B cell (primary cell): ENCODE measurements around the gene FTMT. TPM values are rescaled to one million over a fixed set of nuclear protein-coding genes. Genes with fewer than 3 reads are reported as not detected.

Experiments used
- ATAC-seq: fragments of 200-7000 bp; cut with Tn5 transposase; one replicate; pipeline ENCODE4 v1.10.0; 2021; ENCODE audit warnings: low read depth, mild to moderate bottlenecking, moderate number of reproducible peaks, moderate library complexity
- CTCF ChIA-PET: fragments of 350-600 bp; sonication (Branson Sonifier 250); formaldehyde crosslinking; loops from one replicate; lab custom pipeline; 2021; ENCODE audit warnings: antibody characterized with exemption, inconsistent platforms; lab: Charles Lee
- POLR2A ChIA-PET: fragments of 350-600 bp; sonication (Branson Sonifier 250); formaldehyde crosslinking; loops from one replicate; lab custom pipeline; 2021; ENCODE audit warnings: antibody characterized with exemption; lab: Charles Lee
- DNase-seq: peaks from one replicate; pipeline ENCODE4 v3.0.0; 2013
- H2AFZ ChIP-seq: 2 replicates; pipeline ENCODE4 v1.6.1; 2012; ENCODE audit warnings: mild to moderate bottlenecking, low read depth, low read length; ENCODE audit not compliant: insufficient read depth, poor library complexity, severe bottlenecking
- H3K27ac ChIP-seq, 2 donors: 1 replicate in 1 of 2; 2 replicates in 1 of 2; pipeline ENCODE4 v1.5.1; 2012 to 2013; ENCODE audit warnings: low read length in 2 of 2, mild to moderate bottlenecking in 2 of 2, moderate library complexity in 1 of 2
- H3K27me3 ChIP-seq, 4 experiments: fragments of 200-600 bp in 1 of 4; sonication (generic) in 1 of 4; replicated peaks in 1 of 4; 1 replicate in 2 of 4; 2 replicates in 2 of 4; pipeline versions ENCODE4 v1.6.1 to v1.7.0; 2013 to 2016; ENCODE audit warnings: low read length in 3 of 4, mild to moderate bottlenecking in 2 of 4, mixed read lengths in 1 of 4, moderate library complexity in 1 of 4; ENCODE audit not compliant: insufficient read depth in 4 of 4, control insufficient read depth in 3 of 4; ENCODE audit errors: control extremely low read depth in 1 of 4
- H3K36me3 ChIP-seq, 2 experiments: replicated peaks in 1 of 2; 1 replicate in 1 of 2; 2 replicates in 1 of 2; pipeline versions ENCODE4 v1.6.1 to v1.7.1; 2013; ENCODE audit warnings: low read length in 1 of 2; ENCODE audit not compliant: insufficient read depth in 2 of 2, control insufficient read depth in 1 of 2; ENCODE audit errors: control extremely low read depth in 1 of 2, extremely low read depth in 1 of 2
- H3K4me1 ChIP-seq, 2 donors: fragments of 200-600 bp in 1 of 2; sonication (generic) in 1 of 2; 1 replicate in 1 of 2; 2 replicates in 1 of 2; pipeline versions ENCODE4 v1.5.1 to v1.6.1; 2013 to 2017; ENCODE audit warnings: low read length in 2 of 2; ENCODE audit not compliant: control insufficient read depth in 2 of 2, insufficient read depth in 2 of 2
- H3K4me2 ChIP-seq: replicated peaks from 2 replicates; pipeline ENCODE3; 2012; ENCODE audit warnings: mild to moderate bottlenecking, low read depth, low read length; ENCODE audit not compliant: poor library complexity, severe bottlenecking
- H3K4me3 ChIP-seq, 5 experiments: fragments of 200-600 bp in 1 of 5; sonication (generic) in 1 of 5; 1 replicate in 3 of 5; 2 replicates in 2 of 5; pipeline versions ENCODE4 v1.5.1 to v1.7.0; 2011 to 2016; ENCODE audit warnings: low read length in 4 of 5, mild to moderate bottlenecking in 4 of 5, low read depth in 2 of 5, control low read depth in 1 of 5, moderate library complexity in 1 of 5; ENCODE audit not compliant: insufficient read depth in 1 of 5; ENCODE audit errors: control extremely low read depth in 1 of 5, extremely low read depth in 1 of 5
- H3K79me2 ChIP-seq: fragments of 200-600 bp; sonication (generic); one replicate; pipeline ENCODE4 v1.6.0; 2016; ENCODE audit warnings: low read length; ENCODE audit not compliant: control insufficient read depth, insufficient read depth
- H3K9ac ChIP-seq: fragments of 200-600 bp; sonication (generic); 2 replicates; pipeline ENCODE4 v1.6.1; 2017; ENCODE audit warnings: mild to moderate bottlenecking, low read length, moderate library complexity
- H3K9me3 ChIP-seq, 3 donors: one replicate each; pipeline versions ENCODE4 v1.6.1 to v1.7.1; 2013; ENCODE audit warnings: low read length in 2 of 3; ENCODE audit not compliant: control insufficient read depth in 2 of 3, insufficient read depth in 1 of 3; ENCODE audit errors: control extremely low read depth in 1 of 3
- H4K20me1 ChIP-seq: 2 replicates; pipeline ENCODE4 v1.6.0; 2012; ENCODE audit warnings: mild to moderate bottlenecking, low read length; ENCODE audit not compliant: insufficient read depth, control insufficient read depth, poor library complexity, severe bottlenecking
- H3K27ac Mint-ChIP-seq: one replicate; pipeline ENCODE4 v1.8.0; 2021; ENCODE audit warnings: mixed read lengths
- H3K27me3 Mint-ChIP-seq: one replicate; pipeline ENCODE4 v1.8.0; 2021; ENCODE audit warnings: mixed read lengths
- H3K4me1 Mint-ChIP-seq: one replicate; pipeline ENCODE4 v1.8.0; 2021; ENCODE audit warnings: mixed read lengths
- H3K4me3 Mint-ChIP-seq: one replicate; pipeline ENCODE4 v1.8.0; 2021; ENCODE audit warnings: mixed read lengths
- H3K9me3 Mint-ChIP-seq: one replicate; pipeline ENCODE4 v1.8.0; 2022; ENCODE audit warnings: mixed read lengths; ENCODE audit not compliant: insufficient read depth
- EZH2 ChIP-seq: IDR thresholded peaks from 2 replicates; pipeline ENCODE4 v1.6.1; 2012; ENCODE audit warnings: borderline replicate concordance, low read depth, mild to moderate bottlenecking, moderate library complexity, low read length; ENCODE audit not compliant: insufficient read depth, poor library complexity, severe bottlenecking
- WGBS: methylation state at CpG from one replicate; pipeline ENCODE4 v1.1.5; 2013; ENCODE audit warnings: missing lambda C conversion rate; ENCODE audit not compliant: insufficient coverage; 5-methylcytosine and 5-hydroxymethylcytosine counted together
- intact Hi-C: fragments of 100-400 bp; cut with micrococcal nuclease; formaldehyde crosslinking; loops from one replicate; pipeline ENCODE4 v1.10.0; 2022
- polyA plus RNA-seq: library from polyadenylated mRNA; depleted of rRNA; stranded (reverse); fragments of >200 nt; gene quantifications from 2 replicates; pipeline ENCODE4 v1.2.3, GENCODE V29; 2012
- total RNA-seq, 2 donors: library from RNA; stranded (reverse); fragments of 120-200 nt in 1 of 2; gene quantifications; 1 replicate in 1 of 2; 2 replicates in 1 of 2; pipeline versions ENCODE4 v1.2.3 to v1.2.4, GENCODE V29; 2013 to 2022
- TF ChIP-seq, protein P1 (sequence below): fragments of 200-600 bp; IDR thresholded peaks from one replicate; pipeline ENCODE4 v1.8.0; 2022; ENCODE audit warnings: antibody characterized with exemption, mild to moderate bottlenecking

The FTMT gene
- total and polyA plus RNA-seq, 2 donors (not counting 1 experiment from before 2014, with no cell fraction given) = not detected

DNA sequence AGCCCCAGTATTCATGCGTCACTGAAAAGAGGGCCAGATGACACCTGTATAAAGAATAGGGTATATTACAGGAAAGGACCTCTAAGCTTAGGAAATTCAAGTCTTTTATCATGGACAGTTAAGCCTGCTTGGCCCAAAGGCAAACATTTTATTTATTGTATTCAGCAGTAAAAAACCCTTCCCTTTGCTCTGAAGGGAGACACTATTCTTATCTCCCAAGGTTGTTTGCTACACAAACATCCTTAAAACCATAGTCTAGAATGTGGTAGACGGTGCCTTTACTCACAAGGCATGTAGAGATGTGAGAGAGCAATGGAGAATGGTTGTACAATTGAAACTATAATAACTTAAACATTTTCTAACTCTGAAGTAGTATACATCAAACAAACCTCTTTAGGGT is 33.9 kb downstream of the FTMT start:
- H2AFZ ChIP-seq = no peak overlapping the region
- H3K4me1 ChIP-seq = no peaks in the 10 kb centered on the region
- no peaks in the 10 kb centered on the region for H3K27me3 ChIP-seq
- POLR2A ChIA-PET = no interaction called here
- no peaks in the 10 kb centered on the region for H3K79me2 ChIP-seq
- no peak overlapping the region for H3K27ac ChIP-seq
- no peaks in the 10 kb centered on the region for H4K20me1 ChIP-seq
- H3K36me3 ChIP-seq = no peaks in the 10 kb centered on the region
- intact Hi-C loops = no loop called here
- no peak overlapping the region for H3K4me2 ChIP-seq
- no peaks in the 10 kb centered on the region for H3K4me1 Mint-ChIP-seq
- no peak overlapping the region for H3K27ac Mint-ChIP-seq
- no peak overlapping the region for H3K9ac ChIP-seq
- H3K27me3 Mint-ChIP-seq = no peaks in the 10 kb centered on the region
- H3K4me3 Mint-ChIP-seq = no peak overlapping the region
- TF ChIP-seq, protein P1, sequence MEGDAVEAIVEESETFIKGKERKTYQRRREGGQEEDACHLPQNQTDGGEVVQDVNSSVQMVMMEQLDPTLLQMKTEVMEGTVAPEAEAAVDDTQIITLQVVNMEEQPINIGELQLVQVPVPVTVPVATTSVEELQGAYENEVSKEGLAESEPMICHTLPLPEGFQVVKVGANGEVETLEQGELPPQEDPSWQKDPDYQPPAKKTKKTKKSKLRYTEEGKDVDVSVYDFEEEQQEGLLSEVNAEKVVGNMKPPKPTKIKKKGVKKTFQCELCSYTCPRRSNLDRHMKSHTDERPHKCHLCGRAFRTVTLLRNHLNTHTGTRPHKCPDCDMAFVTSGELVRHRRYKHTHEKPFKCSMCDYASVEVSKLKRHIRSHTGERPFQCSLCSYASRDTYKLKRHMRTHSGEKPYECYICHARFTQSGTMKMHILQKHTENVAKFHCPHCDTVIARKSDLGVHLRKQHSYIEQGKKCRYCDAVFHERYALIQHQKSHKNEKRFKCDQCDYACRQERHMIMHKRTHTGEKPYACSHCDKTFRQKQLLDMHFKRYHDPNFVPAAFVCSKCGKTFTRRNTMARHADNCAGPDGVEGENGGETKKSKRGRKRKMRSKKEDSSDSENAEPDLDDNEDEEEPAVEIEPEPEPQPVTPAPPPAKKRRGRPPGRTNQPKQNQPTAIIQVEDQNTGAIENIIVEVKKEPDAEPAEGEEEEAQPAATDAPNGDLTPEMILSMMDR = no peak
- TF ChIP-seq EZH2 = no peak
- H3K9me3 Mint-ChIP-seq = peaks cover 3% of the 10 kb centered on the region
- CTCF ChIA-PET = no interaction called here
- no CpG with 5 or more reads among the region's 2 CpGs for WGBS
- DNase-seq (no peak), ATAC-seq (no peak)
- H3K4me3 ChIP-seq = no peak overlapping the region
- H3K9me3 ChIP-seq = peaks cover 0 to 5% (median 0%) of the 10 kb centered on the region in 3 donors

DNA sequence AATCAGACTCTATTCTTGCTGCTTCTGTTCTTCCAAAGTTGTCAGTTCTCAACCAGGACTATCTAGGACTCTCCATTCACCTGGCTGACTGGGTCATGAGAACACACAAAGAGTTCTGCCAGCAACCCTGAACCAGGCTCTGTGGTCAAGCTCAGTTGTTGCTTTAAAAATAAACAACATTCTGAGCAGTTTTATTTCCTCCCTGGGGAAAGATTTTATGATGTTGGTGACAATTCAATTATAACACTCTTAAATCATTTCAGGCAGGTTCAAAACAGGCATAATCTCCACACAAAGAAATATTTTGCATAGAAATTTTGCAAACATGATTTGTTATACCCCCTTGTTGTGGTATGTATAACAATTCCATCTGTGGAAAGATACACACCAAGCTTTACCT is 36.0 kb downstream of the FTMT start:
- no peaks in the 10 kb centered on the region for H3K4me1 Mint-ChIP-seq
- ChIA-PET CTCF (no interaction called here), POLR2A (no interaction called here)
- Histone ChIP-seq H3K4me3 (no peak overlapping the region), H3K9me3 (peaks cover 0 to 7% (median 0%) of the 10 kb centered on the region in 3 donors), H3K4me1 (no peaks in the 10 kb centered on the region), H3K9ac (no peak overlapping the region), H3K36me3 (no peaks in the 10 kb centered on the region), H3K27ac (no peak overlapping the region), H3K4me2 (no peak overlapping the region), H3K79me2 (no peaks in the 10 kb centered on the region), H4K20me1 (no peaks in the 10 kb centered on the region), H3K27me3 (no peaks in the 10 kb centered on the region), H2AFZ (no peak overlapping the region)
- ATAC-seq (no peak), DNase-seq (no peak)
- H3K27me3 Mint-ChIP-seq = no peaks in the 10 kb centered on the region
- intact Hi-C loops = no loop called here
- TF ChIP-seq EZH2 = no peak
- TF ChIP-seq, protein P1 = no peak
- H3K4me3 Mint-ChIP-seq = no peak overlapping the region
- H3K27ac Mint-ChIP-seq = no peak overlapping the region
- H3K9me3 Mint-ChIP-seq = peaks cover 3% of the 10 kb centered on the region
